ENCODE data around the gene INF2. TPM values are rescaled to one million over a fixed set of nuclear protein-coding genes. Genes with fewer than 3 reads are reported as not detected.

INF2 gene
- total and polyA plus RNA-seq, 12 donors = 22.5 to 73.8 (median 28.4) TPM

GRCh38 chr14:104657563-104658324, 31.7 kb upstream of the INF2 start:
- Histone ChIP-seq H3K4me3 (no peak overlapping the region), H3K27ac (no peak overlapping the region), H3K9me3 (peaks cover 0 to 16% (median 0%) of the 10 kb centered on the region in 11 donors), H3K27me3 (peaks cover 0 to 23% (median 0%) of the 10 kb centered on the region in 7 donors), H3K4me1 (peaks cover 2 to 37% (median 18%) of the 10 kb centered on the region in 9 donors), H3K36me3 (no peaks in the 10 kb centered on the region)
- 77 to 80% methylated on average over 17 of the region's 17 CpGs for WGBS, 2 donors
- no peak for TF ChIP-seq CTCF (IDR thresholded peaks at IDR 0.05)
- intact Hi-C loops (cut with DNase I) = loop anchor here in 2 of 10 donors (5.0 kb wide), 1 partner anchor 40 kb away; no protein-coding TSS in a partner anchor
- ATAC-seq (no peak), DNase-seq (no peak)

- Histone ChIP-seq H3K27ac (no peak overlapping the region), H3K36me3 (no peaks in the 10 kb centered on the region), H3K27me3 (peaks cover 0 to 23% (median 0%) of the 10 kb centered on the region in 7 donors), H3K4me1 (peaks cover 2 to 37% (median 18%) of the 10 kb centered on the region in 9 donors), H3K4me3 (no peak overlapping the region), H3K9me3 (peaks cover 0 to 12% (median 0%) of the 10 kb centered on the region in 11 donors)
- DNase-seq (no peak), ATAC-seq (no peak)
- 94 to 95% methylated on average over 15 of the region's 15 CpGs for WGBS, 2 donors
- intact Hi-C loops (cut with DNase I) = loop anchor here in 2 of 10 donors (5.0 kb wide), 1 partner anchor 39 kb away; no protein-coding TSS in a partner anchor
- TF ChIP-seq CTCF (IDR thresholded peaks at IDR 0.05) = no peak
These were observed 31.1 kb upstream of the INF2 start for GRCh38 chr14:104658325-104658712.

- no peak for ATAC-seq
- intact Hi-C loops (cut with DNase I) = loop anchor here in 2 of 10 donors (5.0 kb wide), 1 partner anchor 38 kb away; no protein-coding TSS in a partner anchor
- Histone ChIP-seq H3K9me3 (peaks cover 0 to 7% (median 0%) of the 10 kb centered on the region in 11 donors), H3K27me3 (peaks cover 0 to 23% (median 0%) of the 10 kb centered on the region in 7 donors), H3K4me1 (peaks cover 2 to 37% (median 18%) of the 10 kb centered on the region in 9 donors), H3K36me3 (no peaks in the 10 kb centered on the region), H3K4me3 (no peak overlapping the region), H3K27ac (no peak overlapping the region)
- 68 to 73% methylated on average over 3 to 5 of the region's 5 CpGs for WGBS, 2 donors
- DNase-seq = no peak
- no peak for TF ChIP-seq CTCF (IDR thresholded peaks at IDR 0.05)
These were observed 30.3 kb upstream of the INF2 start for GRCh38 chr14:104659146-104659545.

- no peak overlapping the region for H3K27ac ChIP-seq
- intact Hi-C loops (cut with DNase I) = loop anchor here in 2 of 10 donors (5.0 kb wide), 1 partner anchor 37 kb away; no protein-coding TSS in a partner anchor
- peaks cover 0 to 23% (median 0%) of the 10 kb centered on the region in 7 donors for H3K27me3 ChIP-seq
- TF ChIP-seq CTCF (IDR thresholded peaks at IDR 0.05) = no peak
- 33 to 36% methylated on average over 39 to 43 of the region's 43 CpGs for WGBS, 2 donors
- peaks cover 2 to 37% (median 18%) of the 10 kb centered on the region in 9 donors for H3K4me1 ChIP-seq
- H3K4me3 ChIP-seq = no peak overlapping the region
- no peak for DNase-seq
- peaks cover 0 to 7% (median 0%) of the 10 kb centered on the region in 11 donors for H3K9me3 ChIP-seq
- peak in 4 of 8 donors; percentile 12 to 50 (median 22) for ATAC-seq
- H3K36me3 ChIP-seq = no peaks in the 10 kb centered on the region
These were observed 29.5 kb upstream of the INF2 start for GRCh38 chr14:104659764-104660523.
